COLO668 (cell line): Measurements from ENCODE around the gene ABHD1.
"Not testable (repeated sequence)": the region's sequence is repeated elsewhere in the genome, so short reads cannot be mapped to it uniquely, and the experiment has no call there.

ENCODE experiments used
- DNase-seq: peaks from one replicate; lab custom pipeline; 2025; ENCODE audit not compliant: unreplicated experiment; lab: John Stamatoyannopoulos, UW

The ABHD1 gene

GRCh38 chr2:27123302-27124150 lies at the start of gene ABHD1:
Gene ABHD1 (plus strand): TSS chr2:27123815. CDS start chr2:27123949, 134 bp downstream.
- DNase-seq, result peak; percentile 53

GRCh38 chr2:27074738-27075565 lies 48.7 kb upstream of the ABHD1 start:
- DNase-seq, result peak; percentile 66

- DNase-seq, result not testable (repeated sequence)
These were observed 48.1 kb upstream of the ABHD1 start for GRCh38 chr2:27075566-27075871.

- DNase-seq, result no peak
These were observed 47.3 kb upstream of the ABHD1 start for GRCh38 chr2:27076323-27076722.

GRCh38 chr2:27077231-27077630 lies 46.4 kb upstream of the ABHD1 start:
- DNase-seq, result no peak

- no peak for DNase-seq
These were observed 45.1 kb upstream of the ABHD1 start, which contains the start of gene EMILIN1 for GRCh38 chr2:27078267-27079194. Gene EMILIN1 (plus strand): TSS chr2:27078615. CDS start chr2:27079066, 451 bp downstream.

GRCh38 chr2:27079233-27080139 lies 44.1 kb upstream of the ABHD1 start:
- DNase-seq, result no peak

GRCh38 chr2:27080140-27080469 lies 43.5 kb upstream of the ABHD1 start:
- DNase-seq, result no peak

- no peak for DNase-seq
These were observed 43.0 kb upstream of the ABHD1 start for GRCh38 chr2:27080603-27080936.

- no peak for DNase-seq
These were observed 41.4 kb upstream of the ABHD1 start for GRCh38 chr2:27081984-27082772.

GRCh38 chr2:27082773-27083409 lies 40.7 kb upstream of the ABHD1 start:
- DNase-seq, result no peak

GRCh38 chr2:27083410-27084296 lies 40.0 kb upstream of the ABHD1 start:
- DNase-seq, result no peak

- DNase-seq, result no peak
These were observed 39.1 kb upstream of the ABHD1 start for GRCh38 chr2:27084297-27085061.

GRCh38 chr2:27085062-27085672 lies 38.4 kb upstream of the ABHD1 start:
- no peak for DNase-seq

GRCh38 chr2:27085673-27086089 lies 37.9 kb upstream of the ABHD1 start:
- DNase-seq, result peak; percentile 44

- DNase-seq, result peak; percentile 97
These were observed 37.4 kb upstream of the ABHD1 start for GRCh38 chr2:27086090-27086723.
